HFF-Myc (cell line): ENCODE results near the gene SUSD4.
A peak's percentile ranks its signal among the peaks of the same experiment; 100 is the strongest.

Experiments
- DNase-seq: peaks from one replicate; pipeline ENCODE4 v3.0.0-alpha.2; 2011; ENCODE audit warnings: low read depth; ENCODE audit errors: extremely low read depth
- H3K4me3 ChIP-seq: replicated peaks from 2 replicates; pipeline ENCODE4 v1.5.1; 2011; ENCODE audit warnings: low read depth, mild to moderate bottlenecking, control low read depth, low read length
- TF ChIP-seq, protein P1 (sequence below): IDR thresholded peaks from 2 replicates; pipeline ENCODE4 v1.5.1; 2012; ENCODE audit warnings: mild to moderate bottlenecking, low read depth, low read length, control low read depth; ENCODE audit errors: missing control alignments

Gene SUSD4

DNA sequence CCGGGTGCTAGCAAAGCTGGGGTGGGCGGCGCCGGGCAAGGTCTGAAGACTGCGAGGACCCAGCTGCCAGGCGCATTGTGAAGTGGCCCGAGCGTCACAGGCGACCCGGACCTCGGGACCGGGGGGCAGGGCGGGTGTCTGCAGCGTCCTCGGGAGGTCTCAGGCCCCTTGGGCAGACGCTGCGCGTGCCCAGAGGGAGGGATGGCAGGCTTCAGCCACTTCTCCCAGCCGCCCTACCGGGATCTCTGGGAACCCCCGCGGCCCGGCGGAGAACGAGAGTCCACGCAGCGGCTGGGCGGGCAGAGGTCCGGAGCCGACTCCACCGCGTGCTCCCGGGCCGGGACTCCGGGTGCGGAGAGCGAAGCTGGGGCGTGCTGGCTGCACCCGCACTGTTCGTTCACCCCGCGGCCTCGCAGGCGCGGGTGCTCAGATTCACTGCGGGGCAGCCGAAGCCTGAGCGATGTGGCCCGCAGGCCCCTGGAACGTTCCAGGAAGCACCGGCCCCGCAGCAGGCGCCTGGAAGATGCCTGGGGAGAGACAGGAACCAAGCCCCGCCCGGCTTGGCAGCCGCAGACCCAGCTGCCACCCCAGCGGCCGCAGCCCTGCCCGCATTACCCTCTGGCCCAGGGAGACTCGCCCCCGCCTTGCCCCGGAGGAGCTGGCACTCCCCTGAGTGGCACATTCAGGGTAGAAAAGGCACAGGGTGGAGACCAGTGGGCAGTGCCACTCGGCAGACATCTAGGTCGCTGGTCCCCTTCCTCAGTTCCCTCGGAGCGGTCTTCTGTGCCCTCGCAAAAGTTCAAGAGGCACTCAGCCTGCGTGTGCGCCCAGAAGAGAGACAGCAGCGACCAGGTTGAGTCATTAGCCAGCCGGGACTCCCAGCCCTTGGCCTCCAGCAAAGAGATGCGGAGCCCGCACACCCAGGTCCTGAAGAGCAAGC, 29.6 kb upstream of the SUSD4 start, which contains the start of gene CCDC185:
TSS of gene CCDC185 (plus strand) at position 141 of the 940 bp plus-strand sequence. CDS start at position 202, 61 bp downstream.
- DNase-seq: no peak
- TF ChIP-seq, protein P1, sequence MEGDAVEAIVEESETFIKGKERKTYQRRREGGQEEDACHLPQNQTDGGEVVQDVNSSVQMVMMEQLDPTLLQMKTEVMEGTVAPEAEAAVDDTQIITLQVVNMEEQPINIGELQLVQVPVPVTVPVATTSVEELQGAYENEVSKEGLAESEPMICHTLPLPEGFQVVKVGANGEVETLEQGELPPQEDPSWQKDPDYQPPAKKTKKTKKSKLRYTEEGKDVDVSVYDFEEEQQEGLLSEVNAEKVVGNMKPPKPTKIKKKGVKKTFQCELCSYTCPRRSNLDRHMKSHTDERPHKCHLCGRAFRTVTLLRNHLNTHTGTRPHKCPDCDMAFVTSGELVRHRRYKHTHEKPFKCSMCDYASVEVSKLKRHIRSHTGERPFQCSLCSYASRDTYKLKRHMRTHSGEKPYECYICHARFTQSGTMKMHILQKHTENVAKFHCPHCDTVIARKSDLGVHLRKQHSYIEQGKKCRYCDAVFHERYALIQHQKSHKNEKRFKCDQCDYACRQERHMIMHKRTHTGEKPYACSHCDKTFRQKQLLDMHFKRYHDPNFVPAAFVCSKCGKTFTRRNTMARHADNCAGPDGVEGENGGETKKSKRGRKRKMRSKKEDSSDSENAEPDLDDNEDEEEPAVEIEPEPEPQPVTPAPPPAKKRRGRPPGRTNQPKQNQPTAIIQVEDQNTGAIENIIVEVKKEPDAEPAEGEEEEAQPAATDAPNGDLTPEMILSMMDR: no peak
- H3K4me3 ChIP-seq: peak within 1 kb of the TSS; percentile 14

DNA sequence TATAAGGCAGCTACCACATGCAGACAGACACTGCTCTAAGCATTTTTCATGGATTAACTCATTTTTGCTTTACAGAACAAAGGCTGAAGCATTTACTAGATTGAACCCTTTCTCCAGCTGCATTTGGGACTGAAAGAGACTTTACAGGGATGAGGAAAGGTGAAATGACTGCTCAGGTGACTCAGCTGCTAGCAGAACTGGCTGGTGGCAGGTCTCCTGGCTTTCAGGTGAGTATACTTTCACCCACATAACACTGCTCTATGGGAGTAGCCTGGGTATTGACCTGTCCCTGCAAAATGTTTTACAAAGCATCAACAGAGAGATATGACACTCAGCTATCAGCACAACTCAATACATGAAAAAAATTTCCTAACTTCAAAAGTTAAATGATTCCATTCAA, 26.6 kb upstream of the SUSD4 start:
- no peak for DNase-seq
- TF ChIP-seq, protein P1: no peak
- H3K4me3 ChIP-seq: no peak overlapping the region

DNA sequence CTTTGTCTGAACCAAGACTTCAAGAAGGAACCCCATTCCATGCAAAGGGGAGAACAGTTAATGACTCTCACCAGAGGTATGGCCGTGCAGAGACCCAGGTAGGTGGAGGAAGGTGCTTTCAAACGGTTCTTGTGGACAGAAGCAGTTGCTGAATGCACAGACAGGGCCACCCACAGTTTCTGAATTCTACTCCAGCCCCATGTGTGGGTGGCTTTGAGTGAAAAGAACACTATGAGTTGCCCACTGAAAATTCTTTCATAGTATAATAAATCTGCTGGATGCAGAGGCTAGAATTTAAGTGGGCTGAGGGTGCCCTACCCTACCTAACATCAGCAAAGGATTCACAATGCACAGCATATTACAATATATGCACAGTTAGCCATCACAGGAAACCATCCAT, 22.0 kb upstream of the SUSD4 start:
- no peak overlapping the region for H3K4me3 ChIP-seq
- DNase-seq: no peak
- TF ChIP-seq, protein P1: no peak

DNA sequence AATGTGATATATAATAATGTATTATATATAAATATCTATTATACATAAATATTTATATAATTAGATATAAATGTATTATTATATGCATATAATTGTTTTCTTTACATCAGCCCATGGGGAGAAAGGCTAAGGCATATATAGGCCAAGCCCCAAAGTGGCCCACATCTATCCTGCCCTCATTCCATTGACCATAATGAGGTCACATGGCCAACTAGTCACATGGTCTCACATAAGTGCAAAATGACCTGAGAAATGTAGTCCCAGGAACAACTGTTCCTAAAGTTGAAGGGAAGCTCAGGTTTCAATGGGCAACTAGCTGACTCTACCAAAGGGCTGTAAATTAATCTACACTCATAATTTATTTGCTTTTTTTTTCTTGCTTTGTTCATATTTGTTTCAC, 14.8 kb upstream of the SUSD4 start:
- TF ChIP-seq, protein P1: no peak
- no peak overlapping the region for H3K4me3 ChIP-seq
- DNase-seq: no peak

DNA sequence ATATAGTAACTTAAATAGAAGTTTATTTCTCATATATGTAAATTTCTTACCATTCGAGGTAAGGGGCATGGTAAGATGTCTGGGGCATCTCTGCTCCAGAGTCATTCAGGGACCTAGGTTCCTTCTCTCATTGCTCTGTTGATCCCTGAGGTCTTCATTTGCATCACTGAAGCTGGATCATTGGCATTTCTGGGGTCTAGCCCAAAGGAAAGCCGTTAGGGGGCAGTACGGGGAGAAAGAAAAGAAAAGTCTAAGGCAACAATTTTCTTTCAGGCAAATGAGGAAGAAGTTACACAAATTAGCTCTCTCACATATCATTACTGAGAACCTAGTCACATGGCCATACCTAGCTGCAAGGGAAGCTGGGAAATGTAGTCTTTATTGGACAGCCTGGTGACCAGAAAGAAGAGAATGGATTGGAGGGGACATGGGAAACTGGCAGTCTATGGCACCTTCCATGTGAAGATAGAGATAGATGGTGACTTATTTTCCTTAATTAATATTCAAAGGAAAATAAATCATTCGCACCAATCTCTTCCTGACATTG, 10.2 kb upstream of the SUSD4 start:
- no peak overlapping the region for H3K4me3 ChIP-seq
- DNase-seq: no peak
- TF ChIP-seq, protein P1: no peak

DNA sequence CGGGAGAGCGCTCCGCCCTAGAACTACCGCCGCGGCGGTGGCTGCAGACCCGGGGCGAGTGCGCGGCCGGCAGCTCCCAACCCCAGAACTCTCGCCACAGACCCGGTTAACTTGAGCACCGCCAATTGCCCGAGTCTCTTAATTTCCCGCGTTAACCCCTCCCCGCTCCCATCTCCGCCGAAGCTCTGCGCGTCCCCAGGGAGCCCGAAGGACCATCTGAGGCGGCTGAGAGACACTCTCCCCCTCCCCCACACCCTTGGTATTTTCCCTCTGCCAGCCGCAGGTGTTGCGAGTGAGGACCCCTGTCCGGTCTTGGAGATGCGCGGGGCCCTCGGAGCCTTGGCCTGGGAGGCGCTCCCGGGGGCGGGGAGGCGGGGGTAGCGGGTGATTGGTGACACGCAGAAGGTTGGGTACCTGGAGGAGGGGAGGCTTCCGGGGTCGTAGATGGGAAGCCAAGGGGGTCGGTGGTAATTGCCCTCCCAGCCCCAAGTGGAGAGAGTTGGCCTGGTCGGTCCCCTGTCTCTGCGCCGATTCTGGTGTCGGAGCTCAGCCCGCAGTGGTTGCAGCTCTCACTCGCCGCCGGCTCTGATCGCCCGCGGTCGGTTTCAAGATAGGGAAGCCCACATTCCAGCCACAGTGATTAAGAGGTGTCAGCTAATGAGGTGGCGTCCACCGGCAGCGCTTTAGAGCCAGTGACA, 858 bp upstream of the SUSD4 start:
- H3K4me3 ChIP-seq: no peak overlapping the region
- TF ChIP-seq, protein P1: no peak
- no peak for DNase-seq
